HG02852 (cell line): ENCODE results near the gene SYNDIG1.

Experiments used
- ATAC-seq: cut with Tn5 transposase; IDR thresholded peaks from one replicate; pipeline ENCODE4 v1.9.1; 2021; ENCODE audit warnings: mild to moderate bottlenecking, moderate library complexity; ENCODE audit not compliant: unreplicated experiment

SYNDIG1 gene

DNA sequence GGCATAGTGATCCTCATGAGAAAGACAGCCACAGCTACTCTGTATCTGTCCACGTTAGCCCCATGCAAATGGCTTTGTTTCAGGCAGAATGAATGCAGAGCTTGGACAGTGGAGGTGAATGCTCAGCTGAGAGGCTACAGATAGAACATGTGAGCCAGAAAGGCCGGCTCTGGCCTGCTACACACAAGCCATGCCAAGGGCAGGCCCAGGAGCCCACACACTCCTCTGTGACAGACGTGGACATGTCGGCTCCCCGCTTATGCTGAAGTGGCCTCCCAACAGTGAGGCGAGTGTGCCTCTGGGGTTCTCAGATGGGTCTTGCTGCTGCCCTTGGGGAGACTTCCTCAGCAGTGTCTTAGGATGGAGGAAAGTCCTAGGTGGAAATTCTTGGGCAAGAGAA is 159.6 kb downstream of the SYNDIG1 start:
- ATAC-seq: no peak

DNA sequence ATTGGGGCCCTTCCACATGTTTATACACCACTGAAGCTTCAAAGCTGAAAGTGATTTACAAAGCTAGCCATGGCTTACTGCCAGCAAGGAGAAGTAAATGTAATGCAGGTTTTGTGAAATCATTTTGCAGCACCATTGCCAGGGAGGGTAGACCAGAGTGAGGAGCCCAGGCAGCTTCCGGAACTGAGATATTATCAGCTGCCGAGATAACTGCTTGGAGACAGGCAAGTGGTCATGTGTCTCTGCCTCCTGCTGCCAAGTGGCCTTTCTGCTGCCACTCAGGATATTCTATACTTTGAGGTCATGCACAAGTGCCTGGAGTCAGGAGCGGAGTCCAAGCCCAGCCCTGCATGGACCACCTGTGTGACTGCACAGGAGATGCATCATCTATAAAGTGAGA is 160.2 kb downstream of the SYNDIG1 start:
- no peak for ATAC-seq

DNA sequence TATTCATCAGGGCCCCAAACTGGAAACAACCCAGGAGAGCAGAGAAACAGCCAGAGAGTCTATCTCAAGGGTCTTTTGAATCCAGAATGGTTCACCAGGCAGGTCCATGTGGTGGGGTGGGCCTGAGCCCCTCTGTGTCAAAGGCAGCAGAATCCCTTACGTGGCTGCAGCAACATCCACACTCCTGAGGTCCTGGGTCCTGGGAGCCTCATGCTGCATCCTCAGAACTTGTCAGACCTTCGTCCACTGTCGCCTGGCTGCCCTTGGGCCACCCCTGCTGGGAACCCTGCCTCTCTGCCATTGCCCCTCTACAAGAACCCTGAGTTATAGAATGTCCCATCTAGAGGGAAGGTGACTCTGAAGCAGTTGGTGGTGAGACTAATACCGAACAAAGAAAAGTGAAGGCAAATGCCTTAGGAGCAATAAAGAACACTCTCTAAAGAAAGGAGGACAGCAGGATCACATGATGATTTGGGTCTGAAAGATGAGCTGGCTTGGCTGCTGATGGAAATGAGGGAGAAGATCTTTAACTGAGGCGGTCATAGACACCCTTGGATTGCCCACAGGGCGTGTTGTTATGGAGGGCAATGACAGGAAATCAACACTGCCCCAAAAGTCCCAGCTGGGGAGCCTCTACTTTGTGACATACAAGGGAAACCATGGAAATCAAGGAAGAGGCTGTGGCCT is 161.2 kb downstream of the SYNDIG1 start:
- no peak for ATAC-seq

DNA sequence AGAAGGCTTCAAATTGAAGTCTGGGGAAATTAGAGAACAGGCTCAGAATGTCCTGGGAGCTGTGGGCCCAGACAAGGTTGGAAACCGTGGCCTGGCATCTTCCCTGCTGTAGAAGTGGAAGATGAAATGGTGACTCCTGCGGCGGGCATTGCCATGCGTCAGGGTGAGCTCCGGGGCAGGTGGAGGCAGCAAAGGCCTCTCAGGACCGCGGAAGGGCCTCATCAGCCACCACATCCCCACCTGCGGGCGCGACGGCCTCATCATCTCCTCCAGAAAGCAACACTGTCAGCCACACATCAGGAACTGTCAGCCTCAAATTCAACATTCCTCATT is 161.7 kb downstream of the SYNDIG1 start:
- no peak for ATAC-seq

DNA sequence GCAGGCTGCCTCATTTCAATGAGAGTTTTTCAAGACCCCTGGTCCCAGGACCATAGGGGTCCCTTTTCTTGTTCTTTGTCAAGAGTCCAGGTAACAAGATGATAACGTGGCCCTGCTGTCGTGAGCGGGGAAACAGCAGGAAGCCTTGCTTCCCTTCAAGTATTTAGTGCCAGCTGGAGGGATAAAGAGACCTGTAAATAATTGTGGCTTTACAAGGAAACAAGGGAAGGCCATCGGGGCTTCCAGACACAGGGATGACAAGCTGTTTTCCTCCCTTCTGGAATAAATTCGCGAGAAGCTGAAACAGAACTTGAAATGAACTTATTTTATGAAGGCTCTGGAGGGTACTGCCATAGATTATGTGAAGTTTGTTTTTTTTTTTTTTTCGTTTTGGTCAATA is 163.2 kb downstream of the SYNDIG1 start:
- ATAC-seq: no peak

DNA sequence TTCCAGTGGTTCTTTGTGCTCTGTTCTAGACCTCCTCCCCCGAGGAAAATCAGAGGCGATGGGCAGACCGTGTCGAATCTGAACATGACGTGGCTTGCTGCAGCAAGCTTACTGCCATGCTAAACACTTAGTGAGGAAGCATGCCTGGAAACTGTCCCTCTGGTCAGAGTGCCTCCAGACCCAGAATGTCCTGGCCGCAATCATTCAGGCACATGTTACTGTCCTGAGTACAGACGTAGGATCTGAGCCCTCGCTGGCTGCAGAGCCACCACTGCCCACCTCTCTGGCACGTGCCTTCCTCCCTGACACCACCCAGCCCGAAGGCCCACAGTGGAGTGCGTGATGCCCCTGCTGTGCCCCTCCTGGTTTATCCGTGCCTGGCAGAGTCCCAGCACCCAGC is 163.6 kb downstream of the SYNDIG1 start:
- no peak for ATAC-seq

DNA sequence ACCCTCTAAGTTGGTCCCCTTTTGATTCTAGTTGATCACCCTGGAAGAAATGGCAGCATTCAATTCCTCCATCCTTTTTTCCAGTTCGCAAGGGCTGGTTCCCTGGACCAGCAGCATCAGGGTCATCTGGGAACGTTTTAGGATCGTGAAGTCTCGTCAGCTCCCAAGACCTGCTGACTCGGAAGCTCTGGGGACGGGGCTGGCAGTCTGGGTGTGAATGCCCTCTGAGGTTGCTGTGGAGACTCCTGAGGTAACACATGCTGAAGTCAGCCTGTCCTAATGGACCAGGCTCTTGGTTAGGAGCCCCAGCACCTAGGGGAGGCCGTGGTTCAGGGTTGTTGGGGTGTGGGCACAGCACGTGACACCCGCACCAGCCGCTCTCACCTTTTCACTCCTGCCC is 164.1 kb downstream of the SYNDIG1 start:
- no peak for ATAC-seq

DNA sequence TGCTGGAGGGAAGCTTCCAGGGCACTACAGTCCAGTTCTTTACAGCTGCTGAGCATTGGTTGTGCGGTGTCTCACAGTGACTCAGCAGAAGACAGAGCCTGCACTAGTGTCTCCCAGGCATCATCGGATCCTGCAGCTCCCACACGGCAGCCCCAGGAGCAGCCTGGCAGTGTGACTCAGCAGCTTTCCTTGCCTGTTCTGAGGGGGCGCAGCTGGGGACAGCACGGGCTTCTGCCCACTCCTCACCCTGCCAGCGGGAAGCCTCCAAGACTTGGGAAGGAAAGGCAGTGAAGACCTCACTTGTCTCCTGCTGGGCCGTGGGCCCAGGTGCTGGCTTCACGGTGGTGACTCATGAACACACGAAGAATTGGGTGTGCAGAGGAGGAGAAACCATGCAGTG is 165.4 kb downstream of the SYNDIG1 start:
- ATAC-seq: no peak

DNA sequence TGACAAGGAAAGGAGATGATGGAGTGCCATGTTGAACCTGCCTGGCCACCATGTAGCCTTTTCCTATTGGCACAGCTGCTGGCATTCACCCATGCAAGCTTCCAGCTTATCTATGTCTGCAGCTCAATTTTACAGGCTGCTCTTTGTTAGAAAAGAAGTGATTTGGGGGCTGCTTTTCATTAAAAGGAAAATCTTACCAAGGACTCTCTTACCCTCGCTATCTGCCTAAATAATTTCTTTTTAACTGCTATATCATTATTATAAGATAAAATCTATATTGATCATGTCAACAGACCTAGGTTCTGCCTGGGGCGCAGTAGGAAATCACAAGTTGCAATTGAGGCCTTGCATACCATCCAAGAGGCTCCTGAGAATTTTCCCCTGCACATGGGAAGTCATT is 167.2 kb downstream of the SYNDIG1 start:
- ATAC-seq: no peak

DNA sequence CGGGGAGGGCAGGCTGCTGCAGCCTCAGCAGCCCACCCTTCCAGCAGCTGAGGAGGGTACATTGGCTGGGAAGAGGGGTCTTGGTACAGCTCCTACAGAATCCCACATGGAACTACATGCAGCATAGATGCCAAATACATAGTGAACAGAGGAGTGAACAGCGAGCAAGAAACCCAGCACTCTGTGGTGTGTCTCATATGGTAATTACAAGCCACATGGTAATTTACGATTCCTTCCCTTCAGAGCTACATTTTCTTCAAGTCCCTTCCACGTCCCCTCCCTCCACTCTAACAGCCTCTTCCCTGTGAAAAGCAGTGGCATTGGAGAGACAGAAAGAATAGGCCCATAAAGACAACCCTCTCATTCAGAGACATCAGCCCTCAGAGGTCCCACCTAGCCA is 167.7 kb downstream of the SYNDIG1 start:
- no peak for ATAC-seq

DNA sequence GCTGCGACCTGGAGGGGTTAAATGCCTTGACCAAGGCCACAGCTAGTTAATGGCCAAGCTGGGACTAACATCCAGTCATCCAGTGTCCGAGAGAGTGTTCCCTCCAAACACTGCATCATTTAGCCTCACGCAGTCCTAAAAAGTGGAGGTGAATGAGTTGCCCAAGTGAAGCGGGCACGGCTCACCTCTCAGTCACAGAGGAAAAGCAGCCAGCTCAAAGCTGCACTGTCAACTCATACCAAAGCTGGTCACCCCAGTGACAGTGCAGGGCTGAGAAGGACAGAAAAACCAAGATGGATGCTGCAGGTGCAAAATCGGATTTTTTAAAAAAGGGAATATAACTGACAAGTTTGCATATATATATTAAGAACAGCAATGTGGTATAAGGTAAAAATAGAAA is 168.5 kb downstream of the SYNDIG1 start:
- no peak for ATAC-seq

DNA sequence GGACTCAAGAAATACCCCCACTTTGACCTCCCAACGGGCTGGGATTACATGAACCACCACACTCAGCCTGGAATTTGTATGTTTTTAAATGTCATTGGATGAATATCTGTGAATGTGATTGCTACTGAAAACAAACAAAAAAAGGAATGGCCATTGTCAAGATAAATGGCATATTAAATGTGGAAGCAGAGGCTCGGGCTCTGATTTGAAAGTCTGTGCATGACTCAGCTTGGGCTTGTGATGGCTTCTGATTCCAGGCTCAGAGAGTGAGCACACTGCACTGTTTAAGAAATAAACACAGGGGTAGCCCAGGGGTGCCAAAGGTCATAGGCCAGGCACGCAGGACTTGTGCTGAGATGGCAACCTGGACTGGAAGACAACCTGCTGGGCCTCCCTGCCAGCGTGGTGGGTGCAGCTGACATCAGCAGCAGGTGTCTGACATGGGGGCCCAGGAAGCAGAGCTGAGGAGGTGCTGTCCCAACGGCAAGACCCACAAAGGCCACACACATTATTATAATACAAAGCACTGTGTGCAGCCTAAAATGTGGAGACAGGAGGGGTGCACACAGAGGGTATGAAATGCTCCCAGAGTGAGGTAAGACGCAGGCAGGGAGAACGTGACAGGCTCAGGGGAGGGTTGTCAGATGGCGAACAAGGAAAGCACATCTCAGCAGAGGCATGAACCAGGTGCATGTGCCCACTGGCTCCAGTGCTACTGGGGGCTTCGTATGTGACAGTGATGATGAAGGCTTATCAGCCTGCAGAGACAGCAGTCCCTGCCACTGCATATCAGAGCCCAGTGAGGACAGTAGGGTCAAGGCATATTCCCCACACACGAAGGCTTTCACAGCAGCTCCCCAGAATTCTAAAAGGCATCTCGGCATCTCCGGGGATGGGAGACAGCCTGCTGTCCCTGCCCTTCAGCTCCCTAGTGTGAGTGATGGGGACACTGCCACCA is 169.4 kb downstream of the SYNDIG1 start:
- no peak for ATAC-seq

DNA sequence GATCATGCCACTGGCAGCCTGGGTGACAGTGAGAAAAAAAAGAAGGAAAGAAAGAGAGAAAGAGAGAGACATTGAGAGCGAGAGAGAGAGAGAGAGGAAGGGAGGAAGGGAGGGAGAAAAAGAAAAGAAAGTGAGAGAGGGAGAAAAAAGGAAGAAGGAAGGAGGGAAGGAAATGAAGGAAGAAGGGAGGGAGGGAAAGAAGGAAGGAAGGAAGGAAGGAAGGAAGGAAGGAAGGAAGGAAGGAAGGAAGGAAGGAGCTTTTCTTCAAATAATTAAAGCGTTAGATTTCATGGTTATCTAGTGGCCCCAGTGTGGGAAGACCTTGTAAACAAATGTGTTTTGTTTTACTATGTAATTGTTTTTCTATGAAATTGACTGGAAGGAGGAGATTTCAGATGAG is 170.8 kb downstream of the SYNDIG1 start:
- ATAC-seq: no peak

DNA sequence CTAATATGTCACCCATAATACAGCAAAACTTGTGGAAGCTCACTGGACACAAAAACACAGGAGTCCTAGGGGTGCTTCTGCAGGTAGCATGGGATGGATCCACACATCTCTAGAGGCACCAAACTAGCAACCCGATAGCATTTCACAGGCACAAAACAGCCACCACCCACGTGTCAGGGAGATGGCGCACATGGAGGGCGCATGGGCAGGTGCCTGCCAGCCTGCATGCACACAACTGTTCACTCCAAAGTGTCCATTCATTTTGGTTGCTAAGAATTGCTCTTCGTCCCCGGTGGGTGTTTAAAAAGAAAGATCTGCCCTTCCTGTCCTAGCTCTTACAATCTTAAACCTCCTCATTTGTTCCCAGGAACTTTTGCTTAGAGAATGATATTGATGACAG is 171.3 kb downstream of the SYNDIG1 start:
- ATAC-seq: no peak

DNA sequence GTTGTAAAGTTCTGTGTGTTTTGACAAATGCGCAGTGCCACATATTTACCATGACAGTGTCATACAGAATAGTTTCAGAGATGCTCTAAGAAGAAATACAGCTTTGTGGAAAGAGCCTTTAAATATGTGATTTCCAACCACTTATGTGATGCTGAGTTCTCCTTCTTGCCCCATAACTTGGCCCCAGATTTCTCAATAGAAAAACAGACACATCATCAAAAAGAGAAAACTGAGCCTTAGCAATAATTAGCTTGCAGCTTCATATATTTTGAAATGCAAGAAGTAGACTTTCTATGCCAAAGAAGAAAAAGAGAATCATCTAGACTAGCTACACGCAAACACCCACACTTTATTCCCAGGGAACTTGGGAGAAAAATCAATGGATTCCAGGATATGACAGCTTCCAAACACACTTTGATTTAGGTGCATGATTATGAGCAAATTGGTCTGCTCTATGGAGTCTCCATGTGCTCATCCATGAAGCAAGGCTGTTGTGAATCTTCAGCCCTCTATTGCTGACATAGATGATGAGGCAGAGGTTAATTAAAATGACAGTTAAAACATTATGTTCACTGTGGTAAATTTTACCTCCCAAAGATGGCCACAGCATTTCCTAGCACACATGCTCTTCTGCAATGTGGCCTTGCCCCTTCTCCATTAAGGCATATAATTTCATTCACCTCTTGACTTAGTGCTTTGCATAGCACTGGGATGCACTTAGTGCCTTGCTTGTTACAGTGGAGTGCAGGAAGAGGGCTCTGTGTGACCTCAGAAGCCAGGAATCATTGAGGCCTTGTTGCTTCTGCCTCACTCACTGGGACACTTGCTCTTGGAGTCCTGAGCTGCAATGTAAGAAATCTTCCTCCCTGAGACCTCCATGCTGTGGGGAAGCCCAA is 174.6 kb downstream of the SYNDIG1 start:
- no peak for ATAC-seq

DNA sequence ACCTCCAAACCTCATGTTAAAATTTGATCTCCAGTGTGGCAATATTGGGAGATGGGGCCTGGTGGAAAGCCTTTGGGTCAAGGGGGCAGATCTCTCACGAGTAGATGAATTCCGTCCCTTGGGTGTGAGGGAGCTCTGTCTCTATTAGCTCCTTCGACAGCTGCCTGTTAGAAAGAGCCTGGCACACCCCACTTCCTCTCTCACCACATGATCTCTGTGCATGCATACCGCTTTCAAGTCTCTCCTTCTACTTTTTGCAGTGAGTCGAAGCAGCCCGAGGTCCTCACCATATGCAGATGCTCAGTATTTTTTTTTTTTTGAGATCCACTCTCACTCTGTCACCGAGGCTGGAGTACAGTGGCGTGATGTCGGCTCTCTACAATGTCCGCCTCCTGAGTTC is 176.9 kb downstream of the SYNDIG1 start:
- no peak for ATAC-seq

DNA sequence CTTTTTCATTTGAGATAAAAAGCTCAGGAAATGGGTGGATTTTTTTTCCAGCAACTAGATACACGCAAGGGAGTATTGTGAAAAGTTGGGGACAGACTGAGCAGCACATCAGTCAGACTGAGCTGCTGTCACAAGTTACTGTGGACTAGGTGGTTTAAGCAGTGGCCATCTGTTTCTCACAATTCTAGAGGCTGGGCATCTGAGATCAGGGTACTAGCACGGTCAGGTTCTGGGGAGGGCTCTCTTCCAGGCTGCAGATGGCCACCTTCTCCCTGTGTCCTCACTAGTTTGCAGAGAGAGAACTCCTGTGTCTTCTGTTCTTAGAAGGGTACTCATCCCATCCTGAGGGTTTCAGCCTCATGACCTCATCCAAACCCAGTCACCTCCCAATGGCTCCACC is 178.3 kb downstream of the SYNDIG1 start:
- ATAC-seq: no peak

DNA sequence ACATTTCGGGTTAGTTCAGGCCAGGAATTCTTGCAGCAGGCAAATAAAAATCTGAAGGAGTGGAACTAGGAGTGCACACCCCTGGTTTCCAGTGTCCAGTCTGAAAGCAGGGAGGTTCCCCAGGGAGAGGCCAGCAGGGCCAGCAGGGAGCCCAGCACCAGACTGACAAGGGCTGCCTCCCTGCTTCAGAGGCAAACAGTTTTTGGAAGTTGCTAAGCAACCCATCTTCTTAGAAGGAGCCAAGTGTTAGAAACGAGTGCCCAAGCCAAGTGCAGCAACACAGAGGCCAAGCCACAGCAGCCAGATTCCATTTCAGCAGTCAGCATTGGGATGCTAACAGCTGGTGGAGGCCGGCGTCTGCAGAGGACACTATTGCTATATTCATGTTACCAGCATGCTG is 179.1 kb downstream of the SYNDIG1 start:
- no peak for ATAC-seq

DNA sequence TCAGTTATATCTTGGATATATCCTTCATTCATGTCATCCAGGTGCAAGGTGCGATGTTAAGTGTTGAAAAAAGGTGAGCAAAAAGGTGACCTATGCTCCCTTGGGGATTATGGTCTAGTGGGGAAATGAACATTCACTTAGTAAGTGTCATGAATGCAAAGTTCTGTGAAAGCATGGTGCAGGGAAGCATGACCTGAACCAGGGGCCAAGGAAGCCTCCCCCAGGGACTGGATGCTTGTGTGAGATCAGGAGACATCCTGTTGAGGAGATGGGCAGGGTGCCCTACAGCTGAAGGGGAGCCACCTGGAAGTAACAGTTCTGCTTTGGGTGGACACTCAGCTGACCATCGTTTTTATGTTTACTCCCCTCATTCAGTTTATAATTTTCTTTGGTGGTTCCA is 179.5 kb downstream of the SYNDIG1 start:
- no peak for ATAC-seq

DNA sequence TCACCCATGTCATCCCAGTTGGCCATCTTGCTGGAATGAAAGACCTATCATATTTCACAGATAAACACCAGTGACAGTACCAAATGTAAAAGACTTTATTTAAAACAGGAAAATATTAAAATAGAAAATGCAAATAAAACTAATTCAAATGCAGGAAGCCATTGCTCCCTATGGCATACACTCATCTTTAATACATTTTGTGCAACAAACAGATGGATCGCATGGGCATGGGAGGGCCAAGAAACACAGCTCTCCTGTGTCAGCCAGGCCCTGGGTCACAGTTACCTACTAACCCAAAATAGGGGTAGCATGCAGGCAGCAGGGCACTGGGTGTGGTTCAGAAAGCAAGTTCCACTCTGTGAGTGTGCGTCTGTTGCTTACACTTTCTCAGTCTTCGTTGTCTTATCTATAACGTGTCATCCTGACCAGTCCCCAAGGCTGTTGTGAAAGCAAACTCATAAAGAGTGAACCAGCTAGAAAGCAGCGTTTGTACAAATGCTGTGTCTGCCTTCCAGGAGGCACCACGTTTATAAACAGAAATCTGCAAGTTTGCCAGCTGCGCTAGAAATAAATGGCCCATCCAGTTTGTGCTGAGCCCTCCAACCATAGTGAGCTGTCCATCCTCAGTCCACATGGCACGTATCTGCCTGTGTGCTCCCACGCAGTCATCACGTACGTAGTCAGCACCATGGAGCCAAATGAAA is 180.5 kb downstream of the SYNDIG1 start:
- no peak for ATAC-seq
